Tongue (tissue), 1 donor: ENCODE results near the gene DPY30. TPM values are rescaled to one million over a fixed set of nuclear protein-coding genes. Genes with fewer than 3 reads are reported as not detected.

ENCODE experiments used
- total RNA-seq: library from RNA; depleted of rRNA; stranded (reverse); fragments of >200 nt; gene quantifications from one replicate; pipeline ENCODE4 v1.2.3, GENCODE V29; 2014

The DPY30 gene
- total RNA-seq, 1 donor from 2014 or later = 45.7 TPM

Other genes starting within 250 kb of the DPY30 start
- 33.6 TPM for gene MEMO1, start 28.8 kb downstream of the DPY30 start, total RNA-seq
- 31.3 TPM for gene SPAST, start 23.8 kb upstream of the DPY30 start, total RNA-seq
- gene SLC30A6, start 126.1 kb upstream of the DPY30 start, total RNA-seq = 32.3 TPM
- gene NLRC4, start 225.1 kb upstream of the DPY30 start, total RNA-seq = 1.7 TPM
- gene YIPF4, start 238.1 kb upstream of the DPY30 start, total RNA-seq = 34.1 TPM